Superior temporal gyrus (tissue), 1 donor: Measurements from ENCODE around the gene CBX7.

ENCODE experiments used
- DNase-seq: peaks from one replicate; pipeline ENCODE4 v3.0.0-alpha.2; 2016; ENCODE audit errors: extremely low spot score

CBX7 gene

GRCh38 chr22:39148026-39148726, 4.3 kb downstream of the CBX7 start:
- DNase-seq: no peak

- DNase-seq: no peak
Observed at GRCh38 chr22:39147335-39148025, 5.0 kb downstream of the CBX7 start.

GRCh38 chr22:39146256-39147101, 6.0 kb downstream of the CBX7 start:
- peak; percentile 64 for DNase-seq

GRCh38 chr22:39144101-39144767, 8.2 kb downstream of the CBX7 start:
- DNase-seq: no peak

GRCh38 chr22:39142088-39142680, 10.3 kb downstream of the CBX7 start:
- DNase-seq: no peak

GRCh38 chr22:39139933-39140332, 12.5 kb downstream of the CBX7 start:
- DNase-seq: no peak

GRCh38 chr22:39138357-39138997, 14.0 kb downstream of the CBX7 start:
- no peak for DNase-seq

GRCh38 chr22:39136317-39136716, 16.2 kb downstream of the CBX7 start:
- no peak for DNase-seq

- no peak for DNase-seq
Observed at GRCh38 chr22:39135092-39135896, 17.2 kb downstream of the CBX7 start.

GRCh38 chr22:39134366-39135091, 18.0 kb downstream of the CBX7 start:
- DNase-seq: no peak

GRCh38 chr22:39133871-39134270, 18.6 kb downstream of the CBX7 start:
- no peak for DNase-seq

GRCh38 chr22:39132871-39133524, 19.5 kb downstream of the CBX7 start:
- no peak for DNase-seq

GRCh38 chr22:39132281-39132680, 20.2 kb downstream of the CBX7 start:
- no peak for DNase-seq

- DNase-seq: no peak
Observed at GRCh38 chr22:39130892-39131855, 21.3 kb downstream of the CBX7 start.

GRCh38 chr22:39130152-39130704, 22.3 kb downstream of the CBX7 start:
- no peak for DNase-seq

GRCh38 chr22:39129746-39130145, 22.7 kb downstream of the CBX7 start:
- DNase-seq: no peak

GRCh38 chr22:39129081-39129480, 23.4 kb downstream of the CBX7 start:
- no peak for DNase-seq

- no peak for DNase-seq
Observed at GRCh38 chr22:39128508-39128907, 24.0 kb downstream of the CBX7 start.
